Effector memory CD4-positive, alpha-beta T cell (primary cell): Measurements from ENCODE around the gene RABL2A.
"Not testable (repeated sequence)": the region's sequence is repeated elsewhere in the genome, so short reads cannot be mapped to it uniquely, and the experiment has no call there.

Source experiments
- DNase-seq, 3 donors: peaks; one replicate each; pipeline ENCODE4 v3.0.0-alpha.2; 2020
- H3K27ac ChIP-seq: 2 replicates; pipeline ENCODE4 v1.7.0; 2013; ENCODE audit warnings: mild to moderate bottlenecking, low read length, moderate library complexity; ENCODE audit not compliant: insufficient read depth, poor library complexity, severe bottlenecking
- H3K27me3 ChIP-seq: replicated peaks from 2 replicates; pipeline ENCODE4 v1.7.0; 2013; ENCODE audit warnings: mild to moderate bottlenecking, low read length; ENCODE audit not compliant: insufficient read depth, control insufficient read depth, poor library complexity, severe bottlenecking
- H3K36me3 ChIP-seq: 2 replicates; pipeline ENCODE4 v1.7.0; 2013; ENCODE audit warnings: mild to moderate bottlenecking, low read length, moderate library complexity; ENCODE audit not compliant: control insufficient read depth, insufficient read depth
- H3K4me1 ChIP-seq: 2 replicates; pipeline ENCODE4 v1.7.0; 2013; ENCODE audit warnings: low read length, mild to moderate bottlenecking; ENCODE audit not compliant: control insufficient read depth, insufficient read depth, poor library complexity, severe bottlenecking
- H3K4me3 ChIP-seq: 2 replicates; pipeline ENCODE4 v1.7.0; 2013; ENCODE audit warnings: low read length, low read depth, mild to moderate bottlenecking; ENCODE audit not compliant: insufficient read depth, poor library complexity, severe bottlenecking
- H3K9me3 ChIP-seq: 2 replicates; pipeline ENCODE4 v1.7.0; 2013; ENCODE audit warnings: mild to moderate bottlenecking, low read length, moderate library complexity; ENCODE audit not compliant: control insufficient read depth
- total RNA-seq, 3 donors: gene quantifications; one replicate each; lab custom pipeline; 2026; lab: John Stamatoyannopoulos, UW

RABL2A gene
- 5.8 to 10.3 (median 6.1) reads per million in 3 donors for total RNA-seq

DNA sequence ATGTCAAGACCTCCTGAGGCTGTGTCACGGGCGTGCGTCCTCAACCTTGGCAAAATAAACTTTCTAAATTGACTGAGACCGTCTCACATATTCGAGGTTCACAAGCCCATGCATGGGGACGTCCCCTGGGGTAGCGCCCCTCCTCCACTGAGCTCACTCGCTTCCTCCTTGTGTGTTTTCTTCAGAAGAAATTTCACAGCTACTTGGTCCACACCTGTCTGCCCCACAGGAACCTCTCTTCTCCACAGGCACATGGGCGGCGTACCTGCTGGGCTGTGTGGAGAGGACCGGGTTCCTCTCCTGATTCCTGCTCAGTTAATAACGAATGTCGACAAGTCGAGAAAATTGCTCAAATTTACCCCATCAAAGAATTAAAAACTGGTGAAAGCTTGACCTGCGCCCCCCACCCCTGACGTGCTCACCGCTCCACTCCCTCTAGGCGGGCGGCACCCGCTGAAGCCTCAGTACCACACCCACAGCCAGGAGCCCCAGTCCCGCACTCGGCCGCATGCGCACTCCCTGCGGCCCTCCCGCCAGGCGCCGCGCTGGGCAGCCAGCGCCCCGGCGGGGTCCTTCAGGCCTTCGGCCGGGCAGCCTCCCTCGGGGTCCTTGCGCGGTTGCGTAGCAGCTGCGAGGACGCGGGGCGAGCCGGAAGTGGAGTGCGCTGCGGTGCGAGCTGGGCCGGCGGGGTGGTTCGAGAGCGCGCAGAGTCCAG, at the start of gene RABL2A:
TSS of gene RABL2A (plus strand) at position 651 of the 715 bp plus-strand sequence. CDS start 1,341 bp downstream, outside the sequence.
- not testable (repeated sequence) for H3K36me3 ChIP-seq, H3K9me3 ChIP-seq, H3K4me1 ChIP-seq, H3K27me3 ChIP-seq
- peak within 1 kb of the TSS; percentile 55 for H3K4me3 ChIP-seq
- peak within 1 kb of the TSS; percentile 37 for H3K27ac ChIP-seq
- DNase-seq, result peak; percentile 75 to 83 (median 80)

DNA sequence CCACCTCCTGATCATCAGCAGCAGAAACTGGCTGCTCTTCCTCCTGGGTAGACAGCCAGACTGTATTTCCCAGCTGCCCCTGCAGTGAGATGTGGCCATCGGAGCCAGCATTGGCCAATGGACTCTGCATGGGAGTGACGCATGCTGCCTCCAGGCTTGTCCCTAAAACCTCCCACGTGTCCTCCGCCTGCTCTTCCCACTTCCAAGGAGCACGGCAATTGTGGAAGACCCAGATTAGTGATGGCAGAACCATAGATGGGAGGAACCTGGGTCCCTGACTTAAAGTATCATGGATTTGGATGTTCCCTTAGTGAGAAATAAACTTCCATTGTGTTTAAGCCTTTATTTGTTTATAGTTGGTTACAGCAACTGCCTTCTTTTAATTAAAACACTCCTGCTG, 48.6 kb upstream of the RABL2A start:
- not testable (repeated sequence) for DNase-seq, H3K27ac ChIP-seq

DNA sequence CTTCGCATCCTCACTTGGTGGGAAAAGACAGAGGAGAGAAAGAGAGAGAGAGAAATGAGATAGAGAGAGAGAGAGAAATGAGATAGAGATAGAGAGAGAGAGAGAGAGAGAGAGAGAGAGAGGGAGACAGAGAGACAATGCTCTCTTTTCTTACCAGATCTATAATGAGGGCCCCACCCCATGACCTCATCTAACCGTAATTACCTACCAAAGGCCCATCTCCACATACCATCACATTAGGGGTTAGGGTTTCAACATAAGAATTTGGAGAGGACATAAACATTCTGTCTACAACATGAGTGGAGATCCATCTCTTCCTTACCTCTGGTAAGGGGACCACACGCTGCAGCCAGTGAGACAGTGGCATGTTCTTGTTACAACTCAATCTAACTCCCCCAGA, 44.6 kb upstream of the RABL2A start:
- H3K27ac ChIP-seq, H3K4me1 ChIP-seq, H3K27me3 ChIP-seq, H3K4me3 ChIP-seq, DNase-seq, H3K36me3 ChIP-seq, H3K9me3 ChIP-seq: not testable (repeated sequence)

More for the DNA sequence above, 48.6 kb upstream of the RABL2A start:
- H3K9me3 ChIP-seq, H3K27me3 ChIP-seq, H3K36me3 ChIP-seq, H3K4me1 ChIP-seq, H3K4me3 ChIP-seq: not testable (repeated sequence)

DNA sequence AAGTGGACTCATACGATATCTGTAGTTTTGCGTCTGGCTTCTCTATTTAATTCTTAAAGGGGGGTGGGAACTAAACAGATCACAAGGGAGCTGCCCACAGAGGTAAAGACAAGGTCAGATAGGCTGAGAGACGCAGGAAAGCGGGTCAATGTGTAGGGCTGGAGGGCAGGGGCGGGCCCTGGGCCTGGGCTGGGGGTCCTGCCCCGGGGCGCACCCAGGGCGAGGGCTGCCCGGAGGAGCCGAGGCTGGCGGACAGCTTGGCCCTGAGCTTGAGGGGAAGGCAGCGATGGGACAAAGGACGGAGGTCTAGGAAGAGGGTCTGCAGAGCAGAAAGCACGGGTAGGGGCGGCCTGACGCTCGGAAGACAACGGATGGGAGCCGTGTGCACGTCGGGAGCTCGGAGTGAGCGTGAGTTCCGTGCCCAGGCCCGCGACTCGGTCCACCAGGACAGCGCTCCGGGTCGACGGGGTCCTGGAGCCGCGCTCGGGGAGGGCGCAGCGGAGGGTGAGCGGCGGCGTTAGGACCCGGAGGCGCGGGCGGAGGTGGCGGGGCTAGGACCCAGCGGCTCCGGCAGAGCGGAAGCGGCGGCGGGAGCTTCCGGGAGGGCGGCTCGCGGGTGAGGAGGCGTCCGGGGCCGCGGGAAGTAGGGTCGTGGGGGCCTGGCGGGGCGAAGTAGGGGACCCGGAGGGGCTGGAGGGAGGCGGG, 43.4 kb upstream of the RABL2A start:
- Histone ChIP-seq H3K27ac (peak overlapping the region; percentile 53), H3K4me3 (peak overlapping the region; percentile 68)
- not testable (repeated sequence) for H3K4me1 ChIP-seq, H3K36me3 ChIP-seq, H3K27me3 ChIP-seq, H3K9me3 ChIP-seq
- peak; percentile 59 to 63 (median 62) for DNase-seq

DNA sequence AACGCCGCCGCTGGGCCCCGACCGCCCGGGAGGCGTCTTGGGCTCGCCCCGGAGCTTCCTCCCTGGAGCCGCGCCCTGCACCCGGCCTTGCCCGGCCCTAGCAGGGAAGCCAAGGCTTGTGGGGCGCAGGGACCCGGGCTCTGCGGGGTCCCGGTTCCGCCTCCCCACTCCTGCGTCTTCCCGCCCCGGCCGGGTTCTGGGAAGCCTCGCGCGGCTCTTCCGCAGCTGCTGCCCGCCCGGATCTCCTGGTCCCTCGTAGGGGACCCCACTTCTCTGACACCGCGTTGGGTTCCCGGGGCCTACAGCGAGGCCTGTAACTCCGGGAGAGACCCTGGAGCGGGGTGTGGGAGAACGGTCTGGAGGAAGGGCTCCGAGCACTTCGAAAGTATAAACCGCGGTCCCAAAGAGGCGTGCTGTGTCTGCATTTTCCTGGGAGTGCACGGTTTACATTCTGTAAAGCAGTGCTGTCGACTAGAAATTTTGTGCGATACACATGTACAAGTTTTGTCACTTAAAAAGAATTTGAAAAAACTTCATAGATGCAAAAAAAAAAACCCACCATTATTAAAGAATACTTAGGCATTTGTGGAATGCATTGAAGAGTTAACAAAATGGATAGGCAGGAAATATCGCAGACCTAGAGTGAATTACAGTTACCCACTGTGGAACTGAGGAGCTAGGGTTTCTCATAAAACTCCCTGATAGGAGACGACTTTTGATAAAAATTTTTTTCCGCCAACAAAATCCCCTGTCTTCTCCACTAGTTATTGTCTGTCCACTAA, 42.6 kb upstream of the RABL2A start:
- Histone ChIP-seq H3K4me3 (peak overlapping the region; percentile 39), H3K27ac (peak overlapping the region; percentile 53)
- not testable (repeated sequence) for H3K27me3 ChIP-seq, H3K9me3 ChIP-seq, H3K36me3 ChIP-seq, H3K4me1 ChIP-seq, DNase-seq

DNA sequence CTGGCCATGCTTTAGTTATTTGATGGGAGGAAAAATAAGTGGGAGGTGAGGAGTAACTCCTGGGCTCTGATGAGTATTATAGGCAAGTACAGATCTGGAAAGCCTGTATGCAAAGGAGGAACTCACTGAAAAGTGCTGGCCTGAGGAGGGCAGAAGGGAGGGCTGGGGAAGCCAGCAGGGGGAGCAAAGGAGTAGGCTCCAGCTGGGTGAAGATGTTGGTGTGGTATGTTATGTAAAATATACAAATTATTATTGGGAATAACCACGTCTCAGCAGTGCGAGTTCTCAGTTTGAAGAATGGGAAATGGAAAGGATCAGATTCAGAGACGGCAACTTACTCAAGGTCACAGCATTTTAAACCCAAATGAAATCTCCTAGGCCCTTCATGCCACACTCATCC, 39.9 kb upstream of the RABL2A start:
- DNase-seq, result peak in 2 of 3 donors; percentile 28 to 35
- not testable (repeated sequence) for H3K27me3 ChIP-seq, H3K4me3 ChIP-seq, H3K4me1 ChIP-seq, H3K36me3 ChIP-seq, H3K9me3 ChIP-seq, H3K27ac ChIP-seq

DNA sequence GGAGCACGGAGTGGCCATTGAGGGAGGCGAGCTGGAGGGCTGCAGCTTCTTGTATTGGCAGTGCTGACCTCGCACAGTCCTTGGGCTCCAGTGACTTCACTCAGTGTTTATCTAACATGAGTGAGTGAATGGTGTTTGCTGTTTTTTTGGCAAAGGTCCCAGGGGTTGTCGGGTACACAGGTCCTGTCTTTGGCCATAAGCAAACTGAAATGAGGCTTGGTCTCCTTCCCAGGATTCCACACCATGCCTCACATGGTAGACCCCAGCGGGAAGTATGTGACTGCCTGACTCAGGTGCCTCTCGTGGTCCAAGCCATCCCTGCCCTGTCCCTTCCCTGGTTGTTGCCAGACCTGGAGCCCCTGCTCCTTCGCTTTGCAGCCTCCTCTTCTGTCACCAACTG, 37.5 kb upstream of the RABL2A start:
- not testable (repeated sequence) for H3K27me3 ChIP-seq, H3K27ac ChIP-seq, H3K4me1 ChIP-seq, H3K4me3 ChIP-seq, H3K36me3 ChIP-seq, DNase-seq, H3K9me3 ChIP-seq

DNA sequence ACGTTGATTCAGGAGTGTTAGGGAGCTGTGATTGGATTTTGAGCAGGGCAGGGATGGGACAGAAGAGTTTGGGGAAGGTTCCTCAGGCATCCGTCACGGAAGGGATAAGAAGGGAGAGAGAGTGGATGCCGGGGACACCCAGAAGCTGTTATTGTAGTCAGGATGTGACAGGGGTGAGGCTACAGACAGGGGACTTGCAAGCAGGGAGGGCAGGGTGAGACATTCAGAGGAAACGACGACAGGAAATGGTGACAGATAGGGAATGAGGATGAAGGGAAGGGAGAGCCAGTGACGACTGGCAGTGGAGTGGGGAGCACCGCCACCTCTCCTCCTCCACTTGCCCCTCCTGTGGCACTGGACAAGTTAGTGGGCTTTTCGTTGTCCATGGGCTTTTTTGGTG, 35.1 kb upstream of the RABL2A start:
- H3K27ac ChIP-seq, H3K9me3 ChIP-seq, DNase-seq, H3K36me3 ChIP-seq, H3K4me3 ChIP-seq, H3K27me3 ChIP-seq, H3K4me1 ChIP-seq: not testable (repeated sequence)

DNA sequence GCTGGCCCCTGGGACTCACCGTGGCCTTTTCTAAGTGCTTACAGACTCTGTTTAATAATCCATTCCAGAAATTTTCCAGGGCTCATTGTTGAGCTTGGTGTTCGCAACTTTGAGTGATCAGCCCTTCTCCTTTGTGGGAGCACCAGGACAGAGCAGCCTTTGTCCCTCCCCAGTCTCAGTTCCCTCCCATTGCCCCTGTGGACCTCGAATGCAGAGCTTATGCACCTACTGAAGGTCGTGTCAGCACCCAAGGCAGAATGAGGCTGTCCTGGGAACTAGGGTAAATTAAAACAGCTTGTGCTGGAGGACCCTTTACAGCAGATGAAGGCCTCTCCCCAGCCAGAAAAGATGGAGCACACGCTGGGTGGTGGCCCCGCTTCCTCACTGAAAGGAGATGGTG, 33.8 kb upstream of the RABL2A start:
- not testable (repeated sequence) for H3K9me3 ChIP-seq, H3K4me1 ChIP-seq, H3K27me3 ChIP-seq, H3K36me3 ChIP-seq, H3K27ac ChIP-seq, H3K4me3 ChIP-seq, DNase-seq

DNA sequence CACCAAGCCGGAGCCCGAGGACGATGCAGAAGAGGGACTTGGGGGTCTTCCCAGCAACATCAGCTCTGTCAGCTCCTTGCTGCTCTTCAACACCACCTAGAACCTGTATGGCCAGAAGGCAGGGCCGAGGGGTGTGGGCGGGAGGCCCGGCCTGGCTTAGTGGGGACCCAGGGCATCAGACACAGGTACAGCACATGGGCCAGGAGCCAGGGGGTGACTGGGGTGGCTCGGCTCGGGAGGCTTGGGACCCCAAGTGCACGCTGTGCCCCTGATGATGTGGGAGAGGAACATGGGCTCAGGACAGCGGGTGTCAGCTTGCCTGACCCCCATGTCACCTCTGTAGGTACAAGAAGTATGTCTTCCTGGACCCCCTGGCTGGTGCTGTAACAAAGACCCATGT, 31.3 kb upstream of the RABL2A start:
- not testable (repeated sequence) for H3K4me3 ChIP-seq, DNase-seq, H3K4me1 ChIP-seq, H3K36me3 ChIP-seq, H3K9me3 ChIP-seq, H3K27ac ChIP-seq, H3K27me3 ChIP-seq
